ENCODE data around the gene ERICH3. TPM values are rescaled to one million over a fixed set of nuclear protein-coding genes. Genes with fewer than 3 reads are reported as not detected.

The ERICH3 gene
- total RNA-seq, 2 experiments from 2014 or later: not detected

DNA sequence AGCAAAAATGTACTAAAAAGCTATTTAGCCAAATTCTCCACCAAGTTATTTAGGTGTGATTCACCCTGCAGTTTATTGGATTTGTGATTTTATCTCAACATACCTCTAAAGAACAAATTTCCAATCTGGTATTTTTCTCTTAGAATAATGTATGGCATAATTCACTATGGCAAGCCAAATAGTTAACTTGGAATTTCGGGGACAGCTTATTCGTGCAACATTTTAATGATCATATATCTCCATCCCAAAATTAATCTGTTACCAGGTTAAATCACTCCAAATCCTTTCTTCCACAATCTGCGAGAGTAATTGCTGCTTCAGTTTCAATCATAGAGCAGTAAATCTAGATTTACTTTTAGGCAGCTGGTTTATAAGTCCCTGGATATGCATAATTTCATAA lies 53.4 kb downstream of the ERICH3 start:
- Histone ChIP-seq H3K4me3 (ENCODE audit: low read length) (no peak overlapping the region), H3K27ac (ENCODE audit: low read depth in 1 of 2, low read length in 2 of 2) (no peak overlapping the region)
- H3K9me3 Mint-ChIP-seq: no peaks in the 10 kb centered on the region

DNA sequence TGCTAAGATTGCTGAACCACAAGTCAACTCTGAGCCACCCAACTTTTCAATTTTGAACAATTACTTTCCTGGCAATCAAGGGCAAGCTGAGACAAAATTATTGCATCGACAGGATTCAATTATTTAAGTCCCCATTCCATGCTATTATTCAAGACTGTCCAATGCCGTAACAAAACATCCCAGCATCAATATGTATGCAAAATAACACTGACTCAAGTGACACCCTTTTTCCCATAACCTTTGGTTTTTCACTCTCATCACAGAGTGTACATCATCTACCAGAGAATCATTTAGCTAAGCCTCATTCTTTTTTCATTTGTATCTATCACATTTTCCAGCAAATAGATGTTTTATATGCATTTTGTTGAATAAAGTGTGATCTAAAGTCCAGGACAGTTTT lies 54.6 kb downstream of the ERICH3 start:
- Histone ChIP-seq H3K27me3 (ENCODE audit: control insufficient read depth in 1 of 2, insufficient read depth in 2 of 2, low read length in 2 of 2) (no peaks in the 10 kb centered on the region), H3K27ac (ENCODE audit: low read depth in 1 of 2, low read length in 2 of 2) (no peak overlapping the region), H3K4me3 (ENCODE audit: low read length) (no peak overlapping the region), H3K4me1 (ENCODE audit: insufficient read depth, low read length) (no peaks in the 10 kb centered on the region), H3K9me3 (ENCODE audit: control insufficient read depth in 1 of 2, insufficient read depth in 1 of 2, low read length in 2 of 2) (peaks cover 0 to 4% of the 10 kb centered on the region in 2 experiments), H3K36me3 (ENCODE audit: insufficient read depth, low read length) (no peaks in the 10 kb centered on the region)
- DNase-seq (no peak), ATAC-seq (ENCODE audit: poor library complexity) (no peak)
- Mint-ChIP-seq H3K36me3 (ENCODE audit: low read depth) (no peaks in the 10 kb centered on the region), H3K27ac (no peak overlapping the region), H3K4me1 (ENCODE audit: low read depth) (no peaks in the 10 kb centered on the region), H3K27me3 (no peaks in the 10 kb centered on the region), H3K4me3 (no peak overlapping the region), H3K9me3 (no peaks in the 10 kb centered on the region)
- intact Hi-C loops (cut with DNase I, micrococcal nuclease): no loop called here
- ChIA-PET POLR2A (no interaction called here), CTCF (no interaction called here)
- TF ChIP-seq, protein P1, sequence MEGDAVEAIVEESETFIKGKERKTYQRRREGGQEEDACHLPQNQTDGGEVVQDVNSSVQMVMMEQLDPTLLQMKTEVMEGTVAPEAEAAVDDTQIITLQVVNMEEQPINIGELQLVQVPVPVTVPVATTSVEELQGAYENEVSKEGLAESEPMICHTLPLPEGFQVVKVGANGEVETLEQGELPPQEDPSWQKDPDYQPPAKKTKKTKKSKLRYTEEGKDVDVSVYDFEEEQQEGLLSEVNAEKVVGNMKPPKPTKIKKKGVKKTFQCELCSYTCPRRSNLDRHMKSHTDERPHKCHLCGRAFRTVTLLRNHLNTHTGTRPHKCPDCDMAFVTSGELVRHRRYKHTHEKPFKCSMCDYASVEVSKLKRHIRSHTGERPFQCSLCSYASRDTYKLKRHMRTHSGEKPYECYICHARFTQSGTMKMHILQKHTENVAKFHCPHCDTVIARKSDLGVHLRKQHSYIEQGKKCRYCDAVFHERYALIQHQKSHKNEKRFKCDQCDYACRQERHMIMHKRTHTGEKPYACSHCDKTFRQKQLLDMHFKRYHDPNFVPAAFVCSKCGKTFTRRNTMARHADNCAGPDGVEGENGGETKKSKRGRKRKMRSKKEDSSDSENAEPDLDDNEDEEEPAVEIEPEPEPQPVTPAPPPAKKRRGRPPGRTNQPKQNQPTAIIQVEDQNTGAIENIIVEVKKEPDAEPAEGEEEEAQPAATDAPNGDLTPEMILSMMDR (IDR thresholded peaks at IDR 0.05): no peak

More for the DNA sequence above, 53.4 kb downstream of the ERICH3 start:
- intact Hi-C loops (cut with DNase I, micrococcal nuclease): no loop called here
- Mint-ChIP-seq H3K27ac (no peak overlapping the region), H3K27me3 (peaks cover under 1% of the 10 kb centered on the region), H3K4me1 (ENCODE audit: low read depth) (no peaks in the 10 kb centered on the region), H3K4me3 (no peak overlapping the region), H3K36me3 (ENCODE audit: low read depth) (no peaks in the 10 kb centered on the region)
- H3K36me3 ChIP-seq (ENCODE audit: insufficient read depth, low read length): no peaks in the 10 kb centered on the region
- no peaks in the 10 kb centered on the region for H3K4me1 ChIP-seq (ENCODE audit: insufficient read depth, low read length)
- ATAC-seq (ENCODE audit: poor library complexity) (no peak), DNase-seq (no peak)
- ChIA-PET POLR2A (no interaction called here), CTCF (no interaction called here)
- H3K9me3 ChIP-seq (ENCODE audit: control insufficient read depth in 1 of 2, insufficient read depth in 1 of 2, low read length in 2 of 2): peaks cover 0 to 4% of the 10 kb centered on the region in 2 experiments
- TF ChIP-seq, protein P1 (IDR thresholded peaks at IDR 0.05): no peak
- no peaks in the 10 kb centered on the region for H3K27me3 ChIP-seq (ENCODE audit: control insufficient read depth in 1 of 2, insufficient read depth in 2 of 2, low read length in 2 of 2)

DNA sequence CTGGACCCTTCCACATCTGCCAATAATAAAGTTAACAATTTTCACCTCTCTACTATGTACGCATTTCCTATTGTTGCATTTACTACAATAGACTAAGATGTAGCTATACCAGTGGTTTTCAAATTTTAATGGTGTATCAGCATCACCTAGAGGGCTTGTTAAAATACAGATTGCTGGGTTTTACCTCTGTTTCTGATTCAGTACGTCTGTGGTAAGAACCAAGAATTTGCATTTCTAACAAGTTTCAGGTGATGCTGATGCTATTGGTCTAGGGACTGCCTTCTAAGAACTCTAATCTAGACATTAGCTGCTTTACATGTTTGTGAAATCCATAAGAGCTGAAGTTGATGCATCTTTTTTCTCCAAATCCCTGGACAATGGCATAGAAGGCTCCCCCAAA lies 59.7 kb downstream of the ERICH3 start:
- H3K27ac Mint-ChIP-seq: no peak overlapping the region
- H3K4me1 Mint-ChIP-seq (ENCODE audit: low read depth): no peaks in the 10 kb centered on the region
- peaks cover 0 to 3% of the 10 kb centered on the region in 2 experiments for H3K27me3 ChIP-seq (ENCODE audit: control insufficient read depth in 1 of 2, insufficient read depth in 2 of 2, low read length in 2 of 2)
- intact Hi-C loops (cut with DNase I, micrococcal nuclease): no loop called here
- no peak overlapping the region for H3K27ac ChIP-seq (ENCODE audit: low read depth in 1 of 2, low read length in 2 of 2)
- no peaks in the 10 kb centered on the region for H3K27me3 Mint-ChIP-seq
- ATAC-seq (ENCODE audit: poor library complexity) (no peak), DNase-seq (no peak)
- peaks cover 0 to 4% of the 10 kb centered on the region in 2 experiments for H3K9me3 ChIP-seq (ENCODE audit: control insufficient read depth in 1 of 2, insufficient read depth in 1 of 2, low read length in 2 of 2)
- ChIA-PET CTCF (no interaction called here), POLR2A (no interaction called here)
- H3K4me1 ChIP-seq (ENCODE audit: insufficient read depth, low read length): no peaks in the 10 kb centered on the region
- H3K36me3 ChIP-seq (ENCODE audit: insufficient read depth, low read length): no peaks in the 10 kb centered on the region
- no peak overlapping the region for H3K4me3 ChIP-seq (ENCODE audit: low read length)
- TF ChIP-seq, protein P1 (IDR thresholded peaks at IDR 0.05): no peak
- H3K9me3 Mint-ChIP-seq: no peaks in the 10 kb centered on the region
- H3K4me3 Mint-ChIP-seq: no peak overlapping the region
- H3K36me3 Mint-ChIP-seq (ENCODE audit: low read depth): no peaks in the 10 kb centered on the region

Data from CD4-positive, alpha-beta T cell (primary cell).